ENCODE data around the gene LRP2BP. TPM values are rescaled to one million over a fixed set of nuclear protein-coding genes. Genes with fewer than 3 reads are reported as not detected.

The LRP2BP gene
- total and polyA plus RNA-seq, 4 donors, result 0.48 to 4.6 (median 1.8) TPM

DNA sequence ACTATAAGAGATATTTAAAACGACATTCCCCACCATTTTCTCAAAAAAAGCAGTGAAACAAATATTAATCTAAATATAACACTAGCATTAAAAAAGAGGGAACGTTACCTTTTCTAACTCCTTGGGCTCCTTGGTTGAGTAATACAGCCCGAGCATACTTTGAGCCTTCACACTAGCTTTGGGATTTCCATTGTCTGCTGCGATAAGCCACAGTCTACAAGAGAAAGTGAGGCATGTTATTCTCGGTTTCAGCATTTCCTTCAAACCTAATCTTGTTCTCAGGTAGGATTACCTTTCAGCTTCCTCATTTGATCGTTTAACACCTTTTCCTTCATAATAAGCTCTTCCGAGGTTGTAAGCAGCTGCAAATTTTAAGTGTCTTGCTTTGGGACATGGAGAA lies 21.7 kb downstream of the LRP2BP start:
- Histone ChIP-seq H3K36me3 (ENCODE audit: control insufficient read depth in 4 of 4, insufficient read depth in 4 of 4, low read length in 4 of 4) (peaks cover 4 to 7% (median 5%) of the 10 kb centered on the region in 4 donors), H3K27me3 (ENCODE audit: control insufficient read depth in 3 of 3, insufficient read depth in 3 of 3, low read length in 2 of 3) (no peaks in the 10 kb centered on the region), H3K4me3 (no peak overlapping the region), H3K9ac (ENCODE audit: insufficient read depth in 1 of 2, low read length in 2 of 2) (no peak overlapping the region), H3K9me3 (ENCODE audit: control insufficient read depth in 4 of 4, insufficient read depth in 3 of 4, low read length in 3 of 4) (no peaks in the 10 kb centered on the region), H3K27ac (ENCODE audit: low read depth in 1 of 2, low read length in 1 of 2) (no peak overlapping the region), H3K4me1 (ENCODE audit: control insufficient read depth in 5 of 5, insufficient read depth in 5 of 5, low read length in 5 of 5) (no peaks in the 10 kb centered on the region)
- ATAC-seq (ENCODE audit: insufficient read depth, low FRiP score) (no peak), DNase-seq (no peak)
- WGBS, 2 donors, result 71 to 76% methylated on average over 7 of the region's 7 CpGs
- TF ChIP-seq, protein P1, sequence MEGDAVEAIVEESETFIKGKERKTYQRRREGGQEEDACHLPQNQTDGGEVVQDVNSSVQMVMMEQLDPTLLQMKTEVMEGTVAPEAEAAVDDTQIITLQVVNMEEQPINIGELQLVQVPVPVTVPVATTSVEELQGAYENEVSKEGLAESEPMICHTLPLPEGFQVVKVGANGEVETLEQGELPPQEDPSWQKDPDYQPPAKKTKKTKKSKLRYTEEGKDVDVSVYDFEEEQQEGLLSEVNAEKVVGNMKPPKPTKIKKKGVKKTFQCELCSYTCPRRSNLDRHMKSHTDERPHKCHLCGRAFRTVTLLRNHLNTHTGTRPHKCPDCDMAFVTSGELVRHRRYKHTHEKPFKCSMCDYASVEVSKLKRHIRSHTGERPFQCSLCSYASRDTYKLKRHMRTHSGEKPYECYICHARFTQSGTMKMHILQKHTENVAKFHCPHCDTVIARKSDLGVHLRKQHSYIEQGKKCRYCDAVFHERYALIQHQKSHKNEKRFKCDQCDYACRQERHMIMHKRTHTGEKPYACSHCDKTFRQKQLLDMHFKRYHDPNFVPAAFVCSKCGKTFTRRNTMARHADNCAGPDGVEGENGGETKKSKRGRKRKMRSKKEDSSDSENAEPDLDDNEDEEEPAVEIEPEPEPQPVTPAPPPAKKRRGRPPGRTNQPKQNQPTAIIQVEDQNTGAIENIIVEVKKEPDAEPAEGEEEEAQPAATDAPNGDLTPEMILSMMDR (IDR thresholded peaks at IDR 0.05; ENCODE audit: control extremely low read depth, extremely low read depth), result no peak

GRCh38 chr4:185371702-185372101 lies 24.0 kb downstream of the LRP2BP start:
- TF ChIP-seq, protein P1 (IDR thresholded peaks at IDR 0.05; ENCODE audit: control extremely low read depth, extremely low read depth), result no peak
- DNase-seq (no peak), ATAC-seq (ENCODE audit: insufficient read depth, low FRiP score) (no peak)
- Histone ChIP-seq H3K4me3 (no peak overlapping the region), H3K4me1 (ENCODE audit: control insufficient read depth in 5 of 5, insufficient read depth in 5 of 5, low read length in 5 of 5) (no peaks in the 10 kb centered on the region), H3K9me3 (ENCODE audit: control insufficient read depth in 4 of 4, insufficient read depth in 3 of 4, low read length in 3 of 4) (no peaks in the 10 kb centered on the region), H3K27me3 (ENCODE audit: control insufficient read depth in 3 of 3, insufficient read depth in 3 of 3, low read length in 2 of 3) (no peaks in the 10 kb centered on the region), H3K9ac (ENCODE audit: insufficient read depth in 1 of 2, low read length in 2 of 2) (no peak overlapping the region), H3K36me3 (ENCODE audit: control insufficient read depth in 4 of 4, insufficient read depth in 4 of 4, low read length in 4 of 4) (peaks cover 4 to 7% (median 5%) of the 10 kb centered on the region in 4 donors), H3K27ac (ENCODE audit: low read depth in 1 of 2, low read length in 1 of 2) (no peak overlapping the region)
- 92 to 94% methylated on average over 11 of the region's 11 CpGs for WGBS, 2 donors

DNA sequence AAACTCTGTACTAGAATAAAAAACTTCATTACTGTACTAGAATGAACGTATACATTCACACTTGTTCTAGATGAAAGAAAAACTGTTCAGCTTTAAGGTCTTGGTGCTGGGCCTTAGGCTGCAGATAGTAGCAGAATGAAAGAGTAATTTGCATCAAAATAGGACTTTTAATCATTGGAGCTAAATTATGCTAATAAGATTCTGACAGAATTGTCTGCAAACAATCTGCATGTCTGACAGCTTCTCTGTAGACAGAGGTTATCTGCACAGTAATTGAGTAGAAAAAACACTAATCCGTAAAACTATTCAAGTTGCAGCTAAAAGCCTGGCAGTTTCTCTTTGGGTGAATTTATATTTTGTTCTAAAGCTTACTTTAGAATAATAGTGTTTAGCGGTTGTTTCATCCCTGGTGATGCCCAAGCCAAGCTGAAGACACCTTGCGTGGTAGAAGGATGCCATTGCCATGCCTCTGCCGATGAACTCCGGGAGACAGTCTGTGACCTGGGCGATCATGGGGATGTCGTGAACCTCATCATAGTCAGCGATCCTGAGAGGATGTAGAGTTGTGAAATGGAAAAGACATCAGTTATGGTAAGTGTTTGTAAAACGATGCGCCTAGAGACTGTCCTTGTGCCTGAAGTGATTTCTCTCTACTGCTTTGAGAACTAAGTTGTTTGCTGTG lies 25.3 kb downstream of the LRP2BP start:
- WGBS, 2 donors, result 96 to 97% methylated on average over 11 of the region's 11 CpGs
- no peaks in the 10 kb centered on the region for H3K27me3 ChIP-seq (ENCODE audit: control insufficient read depth in 3 of 3, insufficient read depth in 3 of 3, low read length in 2 of 3)
- H3K36me3 ChIP-seq (ENCODE audit: control insufficient read depth in 4 of 4, insufficient read depth in 4 of 4, low read length in 4 of 4), result peaks cover 4 to 7% (median 5%) of the 10 kb centered on the region in 4 donors
- no peak for ATAC-seq (ENCODE audit: insufficient read depth, low FRiP score)
- no peaks in the 10 kb centered on the region for H3K4me1 ChIP-seq (ENCODE audit: control insufficient read depth in 5 of 5, insufficient read depth in 5 of 5, low read length in 5 of 5)
- H3K27ac ChIP-seq (ENCODE audit: low read depth in 1 of 2, low read length in 1 of 2), result no peak overlapping the region
- H3K9me3 ChIP-seq (ENCODE audit: control insufficient read depth in 4 of 4, insufficient read depth in 3 of 4, low read length in 3 of 4), result no peaks in the 10 kb centered on the region
- H3K4me3 ChIP-seq, result no peak overlapping the region
- H3K9ac ChIP-seq (ENCODE audit: insufficient read depth in 1 of 2, low read length in 2 of 2), result no peak overlapping the region
- DNase-seq, result no peak
- TF ChIP-seq, protein P1 (IDR thresholded peaks at IDR 0.05; ENCODE audit: control extremely low read depth, extremely low read depth), result no peak

DNA sequence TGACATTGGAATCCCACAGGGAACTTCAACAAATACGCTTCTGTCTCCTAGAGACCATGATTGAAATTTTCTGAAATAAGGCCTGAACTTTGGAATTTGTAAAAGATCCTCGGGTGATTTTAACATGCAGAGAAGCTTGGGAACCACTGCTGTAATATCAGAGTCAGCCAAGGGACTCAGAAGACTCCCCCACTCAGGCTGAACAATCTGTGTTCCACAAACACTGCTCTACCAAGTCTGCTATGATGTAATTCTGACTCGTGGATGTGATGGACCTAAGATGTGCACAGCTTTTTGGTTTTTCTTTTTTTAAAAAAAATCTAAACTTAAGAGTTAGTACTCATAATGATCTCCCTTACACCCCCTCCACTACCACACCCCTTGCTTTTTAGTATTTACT lies 26.0 kb downstream of the LRP2BP start:
- Histone ChIP-seq H3K9me3 (ENCODE audit: control insufficient read depth in 4 of 4, insufficient read depth in 3 of 4, low read length in 3 of 4) (no peaks in the 10 kb centered on the region), H3K4me1 (ENCODE audit: control insufficient read depth in 5 of 5, insufficient read depth in 5 of 5, low read length in 5 of 5) (no peaks in the 10 kb centered on the region), H3K36me3 (ENCODE audit: control insufficient read depth in 4 of 4, insufficient read depth in 4 of 4, low read length in 4 of 4) (peaks cover 4 to 7% (median 5%) of the 10 kb centered on the region in 4 donors), H3K27ac (ENCODE audit: low read depth in 1 of 2, low read length in 1 of 2) (no peak overlapping the region), H3K27me3 (ENCODE audit: control insufficient read depth in 3 of 3, insufficient read depth in 3 of 3, low read length in 2 of 3) (no peaks in the 10 kb centered on the region), H3K9ac (ENCODE audit: insufficient read depth in 1 of 2, low read length in 2 of 2) (no peak overlapping the region), H3K4me3 (no peak overlapping the region)
- DNase-seq (no peak), ATAC-seq (ENCODE audit: insufficient read depth, low FRiP score) (no peak)
- TF ChIP-seq, protein P1 (IDR thresholded peaks at IDR 0.05; ENCODE audit: control extremely low read depth, extremely low read depth), result no peak
- 86 to 92% methylated on average over 3 of the region's 3 CpGs for WGBS, 2 donors

Data from lung (tissue), 12 donors.